SK-N-SH treated with all-trans-retinoic acid at 6 μM for 48 hours (cell line): ENCODE data around the gene MSRB3.

Source experiments
- ATAC-seq: fragments of 200-7000 bp; cut with Tn5 transposase; 3 replicates; pipeline ENCODE4 v1.9.1; 2020; ENCODE audit warnings: mild to moderate bottlenecking, moderate library complexity
- ARNTL ChIP-seq: fragments of 450-650 bp; formaldehyde crosslinking; IDR thresholded peaks from 2 replicates; pipeline ENCODE4 v1.5.0; 2020; ENCODE audit warnings: low read depth, mild to moderate bottlenecking, moderate library complexity, borderline replicate concordance
- BACH2 ChIP-seq: fragments of 250-450 bp; sonication (Bioruptor Pico); IDR thresholded peaks from 2 replicates; pipeline ENCODE4 v1.9.0; 2021; ENCODE audit warnings: mild to moderate bottlenecking, borderline replicate concordance
- CSDC2 ChIP-seq: fragments of 250-450 bp; sonication (Bioruptor Pico); IDR thresholded peaks from 2 replicates; pipeline ENCODE4 v1.5.0; 2020; ENCODE audit warnings: mild to moderate bottlenecking, moderate library complexity
- CSRNP3 ChIP-seq: fragments of 250-450 bp; sonication (Bioruptor Pico); IDR thresholded peaks from 2 replicates; pipeline ENCODE4 v1.5.1; 2021; ENCODE audit warnings: mild to moderate bottlenecking, moderate library complexity
- ESRRG ChIP-seq: fragments of 250-450 bp; sonication (Bioruptor Pico); IDR thresholded peaks from 2 replicates; pipeline ENCODE4 v1.6.1; 2021; ENCODE audit warnings: mild to moderate bottlenecking
- GLIS3 ChIP-seq: fragments of 250-450 bp; sonication (Bioruptor Pico); IDR thresholded peaks from 2 replicates; pipeline ENCODE4 v1.5.0; 2020; ENCODE audit warnings: mild to moderate bottlenecking, moderate library complexity
- ISL1 ChIP-seq: fragments of 250-450 bp; sonication (Bioruptor Pico); IDR thresholded peaks from 2 replicates; pipeline ENCODE4 v2.1.2; 2022; ENCODE audit warnings: mild to moderate bottlenecking, moderate library complexity
- OSR1 ChIP-seq: fragments of 250-450 bp; sonication (Bioruptor Pico); IDR thresholded peaks from 2 replicates; pipeline ENCODE4 v1.8.0; 2022; ENCODE audit warnings: moderate library complexity, mild to moderate bottlenecking, inconsistent platforms
- PATZ1 ChIP-seq: fragments of 250-450 bp; sonication (Bioruptor Pico); IDR thresholded peaks from 2 replicates; pipeline ENCODE4 v1.8.0; 2020; ENCODE audit warnings: mild to moderate bottlenecking, moderate library complexity, borderline replicate concordance
- POU6F1 ChIP-seq: fragments of 250-450 bp; sonication (Bioruptor Pico); IDR thresholded peaks from 2 replicates; pipeline ENCODE4 v1.8.0; 2021; ENCODE audit warnings: low read depth, mild to moderate bottlenecking, moderate library complexity, borderline replicate concordance
- RARB ChIP-seq: fragments of 250-450 bp; sonication (Bioruptor Pico); IDR thresholded peaks from 2 replicates; pipeline ENCODE4 v1.8.0; 2021; ENCODE audit warnings: mild to moderate bottlenecking, moderate library complexity
- SNAI2 ChIP-seq: fragments of 250-450 bp; sonication (Bioruptor Pico); IDR thresholded peaks from 2 replicates; pipeline ENCODE4 v1.5.0; 2020; ENCODE audit warnings: mild to moderate bottlenecking, moderate library complexity
- TCF4 ChIP-seq: fragments of 250-450 bp; sonication (Bioruptor Pico); IDR thresholded peaks from 2 replicates; pipeline ENCODE4 v1.8.0; 2021; ENCODE audit warnings: mild to moderate bottlenecking, moderate library complexity, borderline replicate concordance
- TOX ChIP-seq: fragments of 250-450 bp; sonication (Bioruptor Pico); IDR thresholded peaks from 2 replicates; pipeline ENCODE4 v1.8.0; 2021; ENCODE audit warnings: mild to moderate bottlenecking, moderate library complexity, borderline replicate concordance
- TSHZ2 ChIP-seq: fragments of 250-450 bp; sonication (Bioruptor Pico); IDR thresholded peaks from 2 replicates; pipeline ENCODE4 v1.5.0; 2020; ENCODE audit warnings: mild to moderate bottlenecking, moderate library complexity
- ZFP3 ChIP-seq: fragments of 250-450 bp; sonication (Bioruptor Pico); IDR thresholded peaks from 2 replicates; pipeline ENCODE4 v1.5.0; 2020; ENCODE audit warnings: mild to moderate bottlenecking, moderate library complexity
- ZFP30 ChIP-seq: fragments of 450-650 bp; formaldehyde crosslinking; IDR thresholded peaks from 2 replicates; pipeline ENCODE4 v1.5.0; 2022; ENCODE audit warnings: mild to moderate bottlenecking, moderate library complexity
- ZNF565 ChIP-seq: fragments of 450-650 bp; formaldehyde crosslinking; conservative IDR thresholded peaks from 2 replicates; pipeline ENCODE4 v1.5.0; 2020; ENCODE audit warnings: low read depth, mild to moderate bottlenecking, moderate library complexity
- ZNF70 ChIP-seq: fragments of 450-650 bp; formaldehyde crosslinking; IDR thresholded peaks from 2 replicates; pipeline ENCODE4 v1.5.0; 2020; ENCODE audit warnings: mild to moderate bottlenecking, moderate library complexity
- ZNF8 ChIP-seq: fragments of 450-650 bp; formaldehyde crosslinking; IDR thresholded peaks from 2 replicates; pipeline ENCODE4 v1.5.0; 2020; ENCODE audit warnings: mild to moderate bottlenecking, moderate library complexity

The MSRB3 gene

GRCh38 chr12:65387396-65387795 lies 108.9 kb downstream of the MSRB3 start:
- TF ChIP-seq POU6F1 (CRISPR knock-in tag) (no peak), TSHZ2 (CRISPR knock-in tag) (no peak), ZNF70 (CRISPR knock-in tag) (no peak), ISL1 (CRISPR knock-in tag) (no peak), PATZ1 (CRISPR knock-in tag) (no peak), ZFP3 (no peak), CSRNP3 (CRISPR knock-in tag) (no peak), BACH2 (CRISPR knock-in tag) (no peak), TCF4 (CRISPR knock-in tag) (no peak)
- no peak for ATAC-seq

- no peak for ATAC-seq
- TF ChIP-seq ZNF8 (CRISPR knock-in tag) (no peak), OSR1 (no peak), POU6F1 (CRISPR knock-in tag) (no peak), ZFP30 (CRISPR knock-in tag) (no peak), TOX (CRISPR knock-in tag) (no peak), CSRNP3 (CRISPR knock-in tag) (no peak), ZNF70 (CRISPR knock-in tag) (no peak), ZNF565 (no peak)
Measured at GRCh38 chr12:65389436-65389835, 111.0 kb downstream of the MSRB3 start.

- TF ChIP-seq ESRRG (no peak), PATZ1 (CRISPR knock-in tag) (no peak), ARNTL (CRISPR knock-in tag) (no peak), GLIS3 (CRISPR knock-in tag) (no peak), OSR1 (no peak), TOX (CRISPR knock-in tag) (no peak), RARB (no peak), CSDC2 (no peak), ZNF8 (CRISPR knock-in tag) (no peak), ISL1 (CRISPR knock-in tag) (no peak), TCF4 (CRISPR knock-in tag) (no peak), ZFP30 (CRISPR knock-in tag) (no peak), SNAI2 (CRISPR knock-in tag) (no peak), ZFP3 (no peak), ZNF565 (no peak)
- ATAC-seq: no peak
Measured at GRCh38 chr12:65391711-65392110, 113.2 kb downstream of the MSRB3 start.
